ENCODE results near the gene HHIPL2.

Gene HHIPL2

DNA sequence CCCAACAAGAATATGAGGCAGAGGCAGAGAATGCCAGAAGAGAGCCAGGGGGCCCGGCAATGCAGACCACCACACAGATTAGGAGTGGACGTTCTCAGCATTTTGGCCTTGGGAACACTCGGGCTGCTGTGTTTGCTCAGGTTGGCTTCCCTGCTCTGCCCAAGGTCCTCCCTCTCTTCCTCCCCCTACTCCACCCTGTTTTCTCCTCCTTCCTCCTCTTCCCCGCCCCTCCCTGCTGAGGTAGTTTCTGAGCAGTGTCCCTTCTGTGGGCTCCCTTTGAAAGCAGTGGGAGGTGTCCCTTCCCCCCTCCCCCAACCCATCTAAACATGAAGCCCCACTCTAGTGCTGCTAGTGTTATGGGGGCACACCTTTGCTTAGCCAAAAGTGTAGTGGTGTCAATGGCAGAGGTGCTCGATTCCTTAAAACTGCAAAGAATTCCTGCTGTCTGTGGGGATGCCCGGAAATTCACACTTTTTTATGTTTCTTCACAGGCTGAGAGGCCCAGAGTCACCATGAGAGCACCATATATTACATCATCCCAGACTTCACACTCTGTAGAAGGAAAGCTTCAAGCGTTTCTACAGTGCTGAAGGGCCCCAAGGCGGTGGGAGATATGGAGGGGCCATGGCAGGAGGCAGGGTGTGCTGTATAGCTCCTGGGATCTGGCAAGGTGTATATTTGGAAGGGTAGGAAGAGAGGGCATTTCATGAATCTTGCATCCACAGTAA, at the start of gene HHIPL2:
HHIPL2 (minus strand) TSS at position 161 of the 728 bp plus-strand sequence; CDS start at position 101, 60 bp downstream.
- DNase-seq (ENCODE audit: low spot score), result no peak

DNA sequence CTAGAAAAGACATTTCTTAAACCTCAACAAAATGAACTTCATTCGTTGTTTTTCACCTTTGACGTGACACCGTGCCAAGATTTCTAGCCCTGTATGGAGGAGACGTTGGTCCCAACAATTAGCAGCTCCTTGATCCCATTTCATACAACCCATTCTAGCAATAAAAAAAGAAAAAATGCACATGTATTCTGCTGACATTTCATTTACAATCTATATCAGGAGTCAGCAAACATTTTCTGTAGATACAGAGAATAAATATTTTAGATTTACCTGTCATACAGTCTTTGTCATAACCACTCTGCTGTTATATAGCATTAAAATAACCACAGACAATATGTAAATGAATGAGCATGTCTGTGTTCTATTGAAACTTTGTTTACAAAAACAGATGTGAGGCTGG, 48.8 kb upstream of the HHIPL2 start:
- no peak for DNase-seq (ENCODE audit: low spot score)

DNA sequence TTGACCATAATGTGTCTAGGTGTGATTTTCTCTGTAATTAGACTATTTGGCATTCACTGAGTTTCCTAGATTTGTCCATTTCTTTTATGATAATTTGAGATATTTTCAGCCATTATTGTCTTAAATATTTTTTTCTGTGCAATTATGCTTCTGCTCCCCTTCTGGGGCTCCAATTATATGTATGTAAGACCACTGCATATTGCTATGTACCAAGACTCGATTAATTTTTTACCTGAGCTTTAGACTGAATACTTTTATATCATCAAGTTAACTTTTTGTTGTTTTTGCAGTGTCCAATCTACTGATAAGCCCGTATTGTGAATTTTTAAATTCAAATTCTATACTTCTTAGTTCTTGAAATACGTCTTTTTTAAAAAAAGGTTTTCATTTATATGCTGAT, 46.9 kb upstream of the HHIPL2 start:
- no peak for DNase-seq (ENCODE audit: low spot score)

DNA sequence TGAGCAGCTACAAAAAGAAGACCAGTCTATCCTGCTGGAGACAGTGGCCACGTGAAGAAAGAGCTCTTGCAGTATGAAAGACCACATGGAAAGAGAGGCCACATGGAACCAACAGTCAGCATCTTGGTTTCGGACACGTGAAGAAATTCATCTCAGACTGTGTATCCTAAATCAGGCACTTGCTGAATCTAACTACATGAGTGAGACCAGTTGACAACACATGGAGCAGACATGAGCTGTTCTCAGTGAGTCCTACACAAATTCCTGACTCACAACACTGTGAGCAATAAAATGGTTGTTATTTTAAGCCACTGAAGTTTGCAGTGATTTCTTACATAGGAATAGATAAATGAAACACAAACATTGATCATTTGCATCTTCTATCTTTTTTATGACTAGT, 44.3 kb upstream of the HHIPL2 start:
- DNase-seq (ENCODE audit: low spot score), result no peak

DNA sequence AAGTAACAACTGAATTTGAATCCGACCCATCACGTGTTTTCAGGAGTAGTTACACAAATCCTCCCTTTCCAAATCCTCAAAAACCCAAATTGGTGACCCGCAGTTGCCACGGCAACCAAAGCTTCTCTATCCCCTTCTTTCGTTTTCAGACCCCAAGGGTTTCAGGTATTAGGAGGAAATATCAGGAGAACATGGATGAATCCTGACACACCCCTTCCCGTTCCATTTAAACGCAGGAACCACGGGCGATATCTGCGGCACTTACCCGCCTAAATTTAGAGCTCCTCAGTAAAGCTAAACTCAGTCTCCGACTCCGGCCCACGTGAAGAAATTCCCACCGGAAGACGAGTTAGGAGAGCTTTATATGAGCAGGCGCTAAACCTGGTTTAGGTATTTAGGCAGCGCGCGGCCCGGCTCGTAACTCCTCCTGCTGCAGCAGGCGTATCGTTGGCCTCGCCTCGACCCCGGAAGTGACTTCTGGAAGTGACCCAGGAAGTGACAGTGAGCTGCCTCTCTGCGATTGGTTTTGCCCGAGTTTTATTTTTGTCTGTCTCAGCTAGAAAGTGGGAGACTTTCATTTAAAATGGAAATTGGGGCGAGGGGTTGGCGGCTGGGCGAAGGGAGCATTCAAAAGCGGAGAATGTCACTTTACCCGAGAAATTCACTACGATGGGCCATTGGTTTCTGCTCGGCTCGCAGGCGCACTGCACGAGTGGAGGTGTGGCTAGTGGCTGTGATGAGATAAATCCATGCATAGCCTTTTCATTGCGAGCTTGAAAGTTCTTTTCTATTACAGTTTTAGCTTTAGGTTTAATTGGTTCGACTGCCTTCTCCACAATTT, 41.8 kb upstream of the HHIPL2 start, which contains the start of gene TAF1A:
TAF1A (minus strand) TSS at position 472 of the 841 bp plus-strand sequence.
- DNase-seq (ENCODE audit: low spot score), result peak; percentile 90

DNA sequence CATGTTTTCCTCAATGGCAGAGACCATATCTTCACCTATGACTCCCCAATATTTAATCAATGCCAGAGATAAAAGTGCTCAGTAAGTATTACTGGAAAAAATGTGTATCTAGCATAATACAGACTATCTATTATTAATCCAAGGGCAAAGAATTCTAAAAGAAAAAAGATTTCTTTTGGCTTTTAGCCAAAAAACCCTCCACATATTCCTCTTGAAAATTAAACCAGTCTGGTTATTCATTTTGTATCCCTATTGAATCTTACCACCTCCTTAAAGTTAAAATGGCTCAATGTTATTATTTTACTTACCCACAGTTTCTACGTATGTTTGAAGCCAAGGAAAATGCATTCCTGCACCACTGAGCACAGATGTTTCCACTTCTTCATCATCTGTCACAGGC, 40.2 kb upstream of the HHIPL2 start:
- DNase-seq (ENCODE audit: low spot score), result no peak

DNA sequence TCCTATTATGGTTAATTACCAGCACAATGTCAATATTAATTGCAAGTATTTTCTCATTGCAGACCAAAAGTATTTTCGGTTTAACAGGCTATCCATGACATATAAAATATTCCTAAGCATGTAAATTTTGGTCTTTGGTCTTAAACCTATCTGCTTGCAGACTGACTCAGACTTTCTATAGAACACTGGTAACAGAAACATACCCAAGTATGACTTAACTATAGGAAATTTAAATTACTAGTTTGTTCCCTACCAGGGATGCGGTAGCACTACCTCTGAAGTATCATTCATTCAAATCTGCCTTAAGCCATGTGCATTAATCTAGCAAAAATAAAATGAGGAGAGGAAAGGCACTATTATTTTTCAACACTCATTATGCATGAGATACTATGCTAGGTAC, 38.9 kb upstream of the HHIPL2 start:
- no peak for DNase-seq (ENCODE audit: low spot score)

DNA sequence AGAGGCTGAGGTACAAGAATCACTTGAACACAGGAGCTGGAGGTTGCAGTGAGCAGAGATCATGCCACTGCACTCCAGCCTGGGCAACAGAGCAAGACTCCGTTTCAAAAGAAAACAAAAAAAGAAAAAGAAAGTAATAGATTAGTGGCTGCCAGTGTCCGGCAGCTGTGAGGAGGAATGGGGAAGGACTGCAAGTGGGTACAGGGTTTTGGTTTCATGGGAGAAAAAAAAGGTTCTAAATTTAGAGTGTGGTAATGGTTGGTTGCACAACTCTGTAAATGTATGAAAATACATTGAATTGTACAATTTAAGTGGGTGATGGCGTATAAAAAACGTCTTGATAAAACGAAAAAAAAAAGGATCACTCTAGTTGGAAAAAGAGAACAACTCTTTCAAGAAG, 35.2 kb upstream of the HHIPL2 start:
- DNase-seq (ENCODE audit: low spot score), result no peak

DNA sequence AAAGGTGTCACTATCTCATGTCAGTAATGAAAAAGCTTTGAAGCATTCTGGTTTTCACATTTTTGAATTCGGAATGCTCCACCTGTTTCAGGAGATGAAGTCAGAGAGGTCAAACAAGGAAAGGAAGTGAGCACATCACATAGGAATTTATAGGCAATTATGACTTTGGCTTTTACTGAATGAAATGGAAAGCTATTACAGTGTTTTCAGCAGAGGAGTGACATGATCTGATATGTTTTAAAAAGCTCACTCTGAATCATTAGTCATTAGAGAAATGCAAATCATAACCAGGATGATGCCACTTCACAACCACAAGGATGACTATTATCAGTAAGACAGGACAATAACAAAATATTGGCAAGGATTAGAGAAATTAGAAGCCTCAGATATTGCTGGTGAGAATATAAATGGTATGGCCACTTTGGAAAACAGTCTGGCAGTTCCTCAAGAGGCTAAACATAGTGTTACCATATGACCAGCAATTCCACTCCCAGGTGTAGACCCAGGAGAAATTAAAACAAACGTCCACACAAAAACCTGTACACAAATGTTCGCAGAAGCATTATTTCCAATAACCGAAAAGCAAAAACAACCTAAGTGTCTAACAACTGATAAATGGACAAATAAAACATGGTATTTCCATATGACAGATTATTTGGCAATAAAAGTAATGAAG, 34.3 kb upstream of the HHIPL2 start:
- no peak for DNase-seq (ENCODE audit: low spot score)

DNA sequence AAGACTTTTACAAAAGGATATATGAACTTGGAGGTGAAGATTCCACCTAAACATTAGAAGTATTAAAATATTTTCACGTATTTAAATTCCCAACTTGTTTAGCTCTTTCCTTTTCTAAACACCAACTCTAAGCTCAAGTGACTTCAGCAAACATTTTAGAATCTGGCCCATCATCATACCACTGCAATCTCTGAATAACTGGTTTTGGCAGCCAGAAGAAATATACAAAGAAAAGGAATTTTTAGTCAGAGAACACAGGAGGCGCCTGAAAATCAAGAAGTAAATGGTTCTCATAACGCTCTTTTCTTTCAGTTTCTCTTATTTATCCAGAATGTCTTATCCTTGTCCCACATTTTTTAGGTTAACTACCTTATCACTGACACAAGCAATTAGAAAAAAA, 31.4 kb upstream of the HHIPL2 start:
- DNase-seq (ENCODE audit: low spot score), result no peak

DNA sequence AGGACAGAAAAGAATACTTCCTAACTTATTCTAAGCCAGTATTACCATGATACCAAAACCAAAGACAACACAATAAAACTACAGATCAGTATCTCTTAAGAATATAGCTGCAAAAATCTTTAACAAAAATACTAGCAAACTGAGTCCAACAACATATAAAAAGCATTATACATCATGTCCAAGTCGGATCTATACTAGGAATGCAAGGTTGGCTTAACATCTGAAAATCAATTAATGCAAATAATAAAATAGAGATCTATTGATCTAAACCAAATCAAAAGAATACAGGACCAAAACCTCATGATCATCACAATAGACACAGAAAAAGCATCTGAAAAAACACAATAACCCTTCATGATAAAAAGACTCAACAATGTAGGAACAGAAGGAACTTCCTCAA, 22.9 kb upstream of the HHIPL2 start:
- DNase-seq (ENCODE audit: low spot score), result no peak

DNA sequence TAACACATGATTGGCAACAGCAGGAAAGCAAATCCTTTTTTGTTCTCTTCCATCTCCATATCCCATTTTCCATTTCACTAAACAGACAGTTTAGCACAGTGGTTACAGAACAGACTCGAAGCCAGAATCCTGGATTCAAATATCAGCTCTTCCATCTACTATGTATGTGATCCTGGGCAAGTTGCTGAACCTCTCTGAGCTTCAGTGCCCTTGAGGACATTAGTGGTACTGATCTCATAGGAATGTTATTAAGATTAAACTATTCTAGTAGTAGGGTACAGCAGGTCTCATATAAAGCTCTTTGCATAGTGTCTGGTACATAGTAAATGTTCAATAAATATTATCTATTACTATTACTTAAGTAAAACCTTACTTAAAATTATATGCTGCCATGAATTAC, 13.8 kb upstream of the HHIPL2 start:
- DNase-seq (ENCODE audit: low spot score), result no peak

DNA sequence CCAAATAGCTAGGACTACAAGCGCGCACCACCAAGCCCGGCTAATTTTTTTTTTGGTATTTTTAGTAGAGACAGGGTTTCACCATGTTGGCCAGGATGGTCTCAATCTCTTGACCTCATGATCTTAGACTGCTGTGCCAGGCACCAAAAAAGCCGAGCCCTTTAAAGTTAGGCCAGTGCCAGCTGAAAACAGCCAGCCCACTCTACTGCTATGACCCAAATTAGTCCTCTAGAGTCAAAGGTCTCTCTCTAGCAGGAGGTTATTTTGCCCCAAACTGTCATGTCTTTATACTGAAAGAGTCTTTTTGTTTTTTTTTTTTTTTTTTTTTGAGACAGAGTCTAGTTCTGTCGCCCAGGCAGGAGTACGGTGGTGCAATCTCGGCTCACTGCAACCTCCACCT, 9.7 kb upstream of the HHIPL2 start:
- no peak for DNase-seq (ENCODE audit: low spot score)

DNA sequence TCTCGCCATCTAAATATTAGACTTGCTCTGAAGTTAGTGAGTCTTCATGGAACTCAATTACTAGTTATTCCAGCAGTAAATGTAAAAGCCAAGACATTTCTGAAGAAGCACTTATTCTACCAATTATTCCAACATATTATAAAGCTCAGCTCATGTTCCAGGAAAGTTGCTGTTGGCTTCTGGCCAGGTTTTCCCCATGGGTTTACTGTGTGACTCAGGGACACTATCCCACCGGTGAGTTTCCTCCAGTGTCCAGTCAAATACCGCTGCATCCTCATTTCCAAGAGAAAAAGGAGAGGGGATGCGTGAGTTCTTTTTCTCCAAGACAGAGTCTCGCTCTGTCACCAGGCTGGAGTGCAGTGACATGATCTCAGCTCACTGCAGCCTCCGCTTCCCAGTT, 9.2 kb upstream of the HHIPL2 start:
- no peak for DNase-seq (ENCODE audit: low spot score)

DNA sequence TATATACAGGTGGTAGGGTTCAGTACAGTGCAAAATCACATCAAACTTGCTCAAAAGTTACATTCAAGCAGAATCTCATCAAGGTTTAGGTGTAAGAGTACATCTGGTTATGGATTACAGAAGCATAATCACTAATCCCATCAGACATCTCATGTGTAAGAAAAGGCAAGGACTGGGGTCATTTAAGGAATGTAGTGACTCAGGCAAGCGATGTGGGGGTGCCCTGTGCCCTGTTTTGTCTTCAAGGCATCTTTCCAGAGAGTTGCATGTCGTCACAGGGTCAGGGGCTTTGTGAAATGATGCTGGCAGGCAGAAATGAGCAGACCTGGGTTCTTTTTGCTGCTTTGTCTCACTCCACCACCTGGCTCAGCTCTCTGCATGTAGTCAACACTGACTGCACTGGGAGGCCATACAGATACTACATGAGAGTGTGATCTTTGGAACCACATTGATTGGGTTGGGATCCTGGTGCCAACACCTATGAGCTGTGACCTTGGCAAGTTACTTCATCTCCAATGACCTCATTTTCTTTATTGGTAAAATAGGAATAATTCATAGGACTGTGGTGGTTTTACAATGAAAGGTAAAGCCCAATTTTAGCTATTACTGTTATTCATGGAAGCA, 8.2 kb upstream of the HHIPL2 start:
- no peak for DNase-seq (ENCODE audit: low spot score)

DNA sequence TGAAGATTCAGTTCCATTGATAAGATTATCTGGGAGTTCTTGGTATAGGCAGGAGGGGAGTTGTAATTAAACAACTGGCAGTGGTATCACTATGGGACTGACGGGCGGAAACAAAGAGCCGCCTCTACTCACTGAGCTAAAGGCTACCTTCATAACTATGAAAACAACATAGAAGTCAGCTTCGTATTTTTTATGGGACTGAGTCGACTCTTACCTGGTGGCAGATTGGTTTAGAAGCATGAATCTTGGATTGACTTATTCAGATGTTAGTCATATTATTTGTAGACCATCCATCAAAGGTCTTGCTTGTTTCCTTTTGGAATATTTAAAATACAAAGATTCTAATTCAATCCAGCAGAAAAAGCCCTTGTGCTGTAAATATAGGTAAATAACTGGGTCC, 6.3 kb upstream of the HHIPL2 start:
- no peak for DNase-seq (ENCODE audit: low spot score)

DNA sequence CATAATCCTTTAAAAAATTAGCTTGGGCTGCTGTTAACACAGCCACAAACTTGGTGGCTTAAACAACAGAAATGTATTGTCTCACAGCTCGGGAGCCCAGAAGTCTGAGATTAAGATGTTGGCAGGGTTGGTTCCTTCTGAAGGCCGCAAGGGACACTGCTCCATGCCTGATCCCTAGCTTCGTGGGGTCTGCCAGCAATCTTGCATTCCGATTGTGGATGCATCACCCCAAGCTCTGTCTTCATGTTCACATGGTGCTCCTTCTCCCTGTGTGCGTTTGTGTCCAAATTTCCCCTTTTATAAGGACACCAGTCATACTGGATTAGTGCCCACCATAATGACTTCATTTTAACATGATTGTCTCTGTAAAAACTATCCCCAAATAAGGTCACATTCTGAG, 5.0 kb upstream of the HHIPL2 start:
- DNase-seq (ENCODE audit: low spot score), result no peak

DNA sequence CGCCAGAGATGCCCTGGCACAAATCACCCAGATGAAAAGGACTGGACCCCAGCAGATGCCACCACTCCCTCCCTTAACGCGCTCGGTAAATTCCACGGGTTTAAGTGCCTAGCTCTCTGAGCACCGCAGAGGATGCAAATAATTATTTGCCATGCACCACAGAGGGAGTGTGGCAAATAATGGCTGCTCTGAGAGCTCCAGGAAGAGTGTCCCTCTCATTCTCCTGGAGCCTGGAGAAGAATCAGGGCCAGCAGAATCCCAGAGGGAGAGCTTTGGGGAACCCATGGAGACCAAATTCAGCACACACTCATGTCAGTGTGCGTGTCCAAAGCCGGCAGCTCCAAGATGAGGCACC, 667 bp downstream of the HHIPL2 start:
- DNase-seq (ENCODE audit: low spot score), result no peak

DNA sequence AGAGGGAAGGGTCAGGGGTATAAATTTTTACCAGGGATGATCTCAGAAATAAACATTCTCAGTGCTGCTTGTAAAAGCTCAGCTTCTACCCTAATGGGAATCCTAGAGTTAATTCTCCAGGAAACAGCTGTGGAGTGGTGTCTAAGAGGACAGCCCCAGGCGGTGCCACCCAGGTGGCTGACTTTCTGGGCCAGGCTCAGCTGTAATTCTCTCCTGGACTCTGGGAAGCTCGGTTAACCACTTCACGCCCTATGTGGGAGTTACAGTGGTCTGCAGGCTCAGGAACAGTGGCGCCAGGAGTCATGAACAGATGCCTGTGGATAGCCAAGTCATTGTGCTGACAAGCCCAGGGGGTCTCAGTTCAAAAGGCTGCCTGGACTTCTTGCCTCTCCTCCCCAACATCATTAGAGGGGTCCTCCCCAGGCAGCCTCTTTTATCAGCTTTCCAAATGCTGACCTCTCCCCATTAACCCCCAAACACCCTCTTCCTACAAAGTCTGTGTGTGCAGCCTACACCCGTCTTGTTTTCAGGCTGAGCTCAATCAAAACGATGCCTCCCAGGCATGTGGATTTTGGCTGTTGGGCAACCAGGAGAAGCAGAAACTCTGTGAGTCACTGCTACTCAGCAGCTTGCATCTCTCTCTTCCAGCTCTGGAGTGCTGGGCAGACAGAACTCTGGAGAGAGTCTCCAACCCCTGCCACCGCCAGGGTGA, 1.2 kb downstream of the HHIPL2 start:
- DNase-seq (ENCODE audit: low spot score), result peak; percentile 29

DNA sequence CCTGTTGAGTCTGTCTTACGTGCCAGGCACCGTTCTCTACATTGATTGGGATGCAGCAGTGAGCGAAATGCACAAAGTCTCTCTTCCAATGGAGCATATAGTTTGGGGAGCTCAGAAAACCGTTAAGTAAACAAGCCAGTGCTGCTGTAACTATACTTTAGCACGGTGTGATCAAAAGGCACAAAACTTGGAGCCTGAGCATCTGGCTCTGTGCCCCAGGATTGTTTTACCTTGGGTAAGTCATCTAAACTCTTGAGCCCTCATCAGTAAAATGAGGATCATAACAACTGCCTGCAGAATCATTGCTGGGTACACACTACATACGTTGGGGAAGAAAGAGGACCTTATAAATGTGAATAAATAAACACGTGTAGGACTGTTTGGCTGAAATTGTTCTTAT, 1.8 kb downstream of the HHIPL2 start:
- DNase-seq (ENCODE audit: low spot score), result no peak

DNA sequence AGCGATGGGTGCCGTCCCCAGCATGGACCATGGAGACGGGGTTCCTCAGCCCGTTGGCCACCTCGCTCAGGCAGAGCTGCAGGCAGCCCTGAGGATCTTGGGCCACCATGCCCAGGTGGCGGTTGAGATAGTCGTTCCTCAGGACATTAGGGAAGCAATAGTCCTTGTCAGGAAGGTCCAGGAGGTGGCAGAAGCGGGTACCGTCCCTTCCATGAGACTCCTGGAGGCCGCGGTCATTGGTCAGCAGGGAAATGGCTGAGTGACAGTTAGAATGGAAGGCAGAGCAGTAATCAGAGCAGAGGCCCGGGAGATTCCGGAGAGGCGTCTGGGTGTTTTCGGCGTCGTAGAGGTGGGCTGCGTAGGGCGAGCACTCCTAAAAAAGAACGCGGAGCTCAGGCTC, 4.1 kb downstream of the HHIPL2 start:
- DNase-seq (ENCODE audit: low spot score), result no peak

DNA sequence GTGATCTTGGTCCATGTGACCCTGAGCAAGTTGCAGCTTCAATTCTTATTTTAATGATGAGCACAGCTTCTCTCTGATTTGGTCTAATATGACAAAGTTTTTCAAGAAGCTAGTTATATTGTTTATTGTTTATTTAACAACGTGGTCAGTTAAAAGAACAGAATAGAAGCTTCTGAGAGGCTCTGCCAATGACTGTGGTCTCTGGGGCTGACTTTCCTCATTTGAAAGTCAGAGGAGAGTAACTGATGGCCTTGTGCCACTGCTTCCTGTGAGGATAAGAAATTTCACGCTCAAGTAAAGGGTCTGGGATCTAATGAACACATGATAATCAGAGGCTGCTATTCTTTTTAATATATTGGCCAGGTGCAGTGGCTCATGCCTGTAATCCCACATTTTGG, 7.3 kb downstream of the HHIPL2 start:
- no peak for DNase-seq (ENCODE audit: low spot score)
